ENCODE measurements around the gene SFRP5. TPM values are rescaled to one million over a fixed set of nuclear protein-coding genes. Genes with fewer than 3 reads are reported as not detected.

Gene SFRP5
- polyA plus RNA-seq, 1 donor, result 1.1 TPM

DNA sequence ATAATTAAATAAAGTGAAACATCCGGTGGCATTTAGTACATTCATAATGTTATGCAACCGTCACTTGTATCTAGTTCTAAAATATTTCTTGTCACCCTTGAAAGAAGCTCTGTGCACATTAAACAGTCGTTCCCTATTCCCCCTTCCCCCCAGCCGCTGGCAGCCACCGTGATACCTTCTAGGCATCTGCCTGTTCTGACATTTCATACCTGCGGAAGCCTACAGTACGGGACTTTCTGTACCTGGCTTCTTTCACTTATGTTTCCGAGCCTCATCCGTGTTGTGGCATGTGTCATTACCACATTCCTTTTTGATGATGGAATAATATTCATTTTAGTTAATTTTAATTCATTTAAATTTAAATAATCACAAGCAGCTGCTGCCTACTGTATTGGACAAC lies 13.9 kb upstream of the SFRP5 start:
- DNase-seq (ENCODE audit: low read depth), result no peak

- DNase-seq (ENCODE audit: low read depth), result no peak
Measured at GRCh38 chr10:97785231-97785630, 13.4 kb upstream of the SFRP5 start.

GRCh38 chr10:97784200-97784810 lies 12.5 kb upstream of the SFRP5 start:
- no peak for DNase-seq (ENCODE audit: low read depth)

DNA sequence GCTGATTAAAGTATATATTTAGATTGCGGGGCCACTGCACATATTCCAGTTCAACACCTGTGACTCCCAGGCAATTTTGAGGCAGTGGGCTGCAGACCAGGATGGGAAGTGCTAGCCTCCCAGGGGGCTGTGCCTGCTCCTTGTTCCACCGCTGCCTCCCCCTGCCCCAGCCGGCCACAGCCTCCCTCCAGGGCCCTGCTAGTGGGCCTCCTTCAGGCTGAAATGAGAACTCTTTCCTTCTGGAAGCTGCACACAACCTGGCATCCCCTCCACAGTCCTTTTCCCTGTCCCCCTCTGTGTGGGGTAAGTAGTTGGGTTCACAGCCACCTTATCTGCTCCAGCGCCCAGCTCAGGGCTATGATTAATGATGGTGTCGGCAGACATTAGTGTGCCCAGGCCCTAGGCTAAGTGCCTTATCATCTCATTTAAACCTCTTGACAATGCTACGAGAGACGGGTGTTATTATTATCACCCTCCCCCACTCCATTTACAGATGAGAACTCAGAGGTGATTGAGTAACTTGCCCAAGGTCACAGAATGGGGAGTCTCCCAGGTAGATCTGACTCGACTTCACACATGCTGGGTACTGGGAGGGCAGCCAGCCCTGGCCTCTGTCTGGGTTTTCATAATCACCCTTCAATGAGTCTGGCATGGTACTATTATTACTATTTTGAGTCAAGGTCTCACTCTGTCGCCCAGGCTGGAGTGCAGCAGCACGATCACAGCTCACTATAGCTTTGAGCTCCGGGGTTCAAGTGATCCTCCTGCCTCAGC lies 10.8 kb upstream of the SFRP5 start:
- DNase-seq (ENCODE audit: low read depth), result no peak

- DNase-seq (ENCODE audit: low read depth), result no peak
Measured at GRCh38 chr10:97781618-97782331, 10.0 kb upstream of the SFRP5 start.

DNA sequence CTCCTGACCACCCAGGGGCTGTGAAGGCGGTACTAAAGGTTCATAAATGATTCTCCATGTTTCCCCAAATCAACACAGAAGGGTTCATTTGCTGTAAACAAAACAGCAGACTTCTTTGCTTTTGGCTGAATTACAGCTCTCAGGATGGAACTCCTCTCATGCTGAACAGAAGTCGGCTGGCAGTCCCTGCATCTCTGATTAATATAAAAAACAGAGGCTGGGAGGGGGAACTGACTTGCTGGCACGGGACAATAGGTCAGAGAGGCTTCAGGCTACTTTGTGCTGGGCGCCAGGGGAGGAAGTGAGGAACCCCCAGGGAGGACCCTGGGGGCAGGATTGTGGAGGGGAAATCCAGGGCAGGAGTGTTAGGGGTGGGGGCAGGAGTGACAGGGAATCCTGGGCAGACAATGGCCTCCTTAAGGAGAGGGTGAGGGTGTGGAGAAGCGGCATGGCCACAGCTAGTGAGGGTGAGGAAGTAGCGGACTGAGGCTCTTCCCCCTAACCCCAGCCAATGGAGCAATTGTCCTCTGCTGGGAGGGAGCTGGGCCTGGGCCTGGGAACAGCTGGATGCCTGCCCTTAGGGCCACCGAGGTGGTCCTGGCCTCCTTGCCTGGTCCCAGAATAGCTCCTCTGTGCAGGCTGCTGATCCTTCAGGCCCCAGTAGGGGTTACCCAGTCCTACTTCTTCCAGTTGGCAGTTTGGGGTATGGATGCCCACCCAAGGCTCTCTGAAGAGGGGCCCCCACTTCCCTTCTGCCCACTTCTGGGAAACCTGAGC lies 9.2 kb upstream of the SFRP5 start:
- DNase-seq (ENCODE audit: low read depth), result no peak

GRCh38 chr10:97779975-97780374 lies 8.2 kb upstream of the SFRP5 start:
- no peak for DNase-seq (ENCODE audit: low read depth)

GRCh38 chr10:97779492-97779891 lies 7.7 kb upstream of the SFRP5 start:
- DNase-seq (ENCODE audit: low read depth), result no peak

GRCh38 chr10:97778452-97779302 lies 6.9 kb upstream of the SFRP5 start:
- no peak for DNase-seq (ENCODE audit: low read depth)

- DNase-seq (ENCODE audit: low read depth), result no peak
Measured at GRCh38 chr10:97777143-97777542, 5.3 kb upstream of the SFRP5 start.

DNA sequence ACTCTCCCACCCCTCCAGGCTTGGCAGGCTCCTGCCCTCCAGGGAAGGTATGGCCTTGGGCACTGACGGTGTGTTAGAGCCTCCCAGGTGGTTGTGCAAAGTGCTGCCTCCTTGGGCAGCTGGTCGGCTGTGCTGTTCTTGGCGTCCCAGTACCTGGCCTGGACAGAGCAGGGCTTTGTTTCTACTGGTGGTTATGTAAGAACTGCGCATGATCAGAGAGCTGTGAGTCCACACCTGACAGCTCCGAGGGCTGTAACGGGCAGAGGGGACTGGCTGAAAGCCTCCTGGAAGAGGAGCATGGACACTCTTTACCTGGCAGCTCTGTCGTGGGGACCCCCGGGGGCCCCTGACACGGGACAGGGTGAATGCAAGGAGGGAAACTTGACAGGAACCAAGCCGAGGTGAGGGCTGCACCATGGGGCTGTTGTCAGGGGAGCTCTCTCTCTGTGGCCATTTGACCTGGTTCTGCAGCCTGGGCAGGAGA lies 3.1 kb upstream of the SFRP5 start:
- no peak for DNase-seq (ENCODE audit: low read depth)

- DNase-seq (ENCODE audit: low read depth), result no peak
Measured at GRCh38 chr10:97773096-97773495, 1.3 kb upstream of the SFRP5 start.

DNA sequence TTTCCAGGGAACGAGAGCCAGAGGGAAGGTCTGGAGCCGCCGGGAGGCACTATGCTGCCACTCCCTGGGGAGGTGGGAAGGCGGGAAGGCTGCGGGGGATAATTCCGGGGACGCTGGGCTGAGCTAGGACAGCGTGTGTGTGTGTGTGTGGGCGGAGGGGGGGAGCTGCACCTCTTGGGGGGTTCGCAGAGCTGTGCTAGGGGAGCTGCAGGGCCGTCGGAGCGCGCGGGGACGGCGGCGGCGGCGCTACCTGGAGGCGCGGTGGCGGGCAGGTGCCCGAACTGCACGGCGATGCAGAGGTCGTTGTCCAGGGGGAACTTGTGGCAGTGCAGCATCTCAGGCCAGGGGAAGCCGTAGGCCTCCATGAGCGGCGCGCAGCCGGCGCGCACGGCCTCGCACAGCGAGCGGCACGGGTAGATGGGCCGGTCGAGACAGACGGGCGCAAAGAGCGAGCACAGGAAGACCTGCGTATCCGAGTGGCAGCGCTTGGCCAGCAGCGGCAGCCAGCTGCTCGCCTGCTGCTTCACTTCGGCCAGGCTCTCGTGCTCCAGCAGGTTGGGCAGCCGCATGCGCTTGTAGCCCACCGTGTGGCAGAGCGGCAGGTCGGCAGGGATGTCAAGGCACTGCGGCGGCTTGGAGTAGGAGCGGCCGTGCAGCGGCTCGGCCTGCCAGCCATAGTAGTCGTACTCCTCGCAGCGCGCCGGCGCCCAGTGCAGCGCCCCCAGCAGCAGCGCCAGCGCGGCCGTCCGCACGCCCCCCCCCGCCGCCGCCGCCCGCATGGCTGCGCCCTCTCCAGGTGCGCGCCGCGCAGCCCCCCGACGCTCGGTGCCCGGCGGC lies 526 bp downstream of the SFRP5 start:
- no peak for DNase-seq (ENCODE audit: low read depth)

- DNase-seq (ENCODE audit: low read depth), result no peak
Measured at GRCh38 chr10:97770255-97770654, 1.5 kb downstream of the SFRP5 start.

GRCh38 chr10:97768322-97769315 lies 3.2 kb downstream of the SFRP5 start:
- no peak for DNase-seq (ENCODE audit: low read depth)

GRCh38 chr10:97766996-97767924 lies 4.5 kb downstream of the SFRP5 start:
- DNase-seq (ENCODE audit: low read depth), result no peak

GRCh38 chr10:97766106-97766810 lies 5.5 kb downstream of the SFRP5 start:
- no peak for DNase-seq (ENCODE audit: low read depth)
